ENCODE measurements around the gene CDH23.

The CDH23 gene

GRCh38 chr10:71492872-71493271 lies 96.2 kb downstream of the CDH23 start:
- TF ChIP-seq, protein P1, sequence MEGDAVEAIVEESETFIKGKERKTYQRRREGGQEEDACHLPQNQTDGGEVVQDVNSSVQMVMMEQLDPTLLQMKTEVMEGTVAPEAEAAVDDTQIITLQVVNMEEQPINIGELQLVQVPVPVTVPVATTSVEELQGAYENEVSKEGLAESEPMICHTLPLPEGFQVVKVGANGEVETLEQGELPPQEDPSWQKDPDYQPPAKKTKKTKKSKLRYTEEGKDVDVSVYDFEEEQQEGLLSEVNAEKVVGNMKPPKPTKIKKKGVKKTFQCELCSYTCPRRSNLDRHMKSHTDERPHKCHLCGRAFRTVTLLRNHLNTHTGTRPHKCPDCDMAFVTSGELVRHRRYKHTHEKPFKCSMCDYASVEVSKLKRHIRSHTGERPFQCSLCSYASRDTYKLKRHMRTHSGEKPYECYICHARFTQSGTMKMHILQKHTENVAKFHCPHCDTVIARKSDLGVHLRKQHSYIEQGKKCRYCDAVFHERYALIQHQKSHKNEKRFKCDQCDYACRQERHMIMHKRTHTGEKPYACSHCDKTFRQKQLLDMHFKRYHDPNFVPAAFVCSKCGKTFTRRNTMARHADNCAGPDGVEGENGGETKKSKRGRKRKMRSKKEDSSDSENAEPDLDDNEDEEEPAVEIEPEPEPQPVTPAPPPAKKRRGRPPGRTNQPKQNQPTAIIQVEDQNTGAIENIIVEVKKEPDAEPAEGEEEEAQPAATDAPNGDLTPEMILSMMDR (IDR thresholded peaks at IDR 0.05; ENCODE audit: insufficient read depth, low read length, poor library complexity, severe bottlenecking) = no peak
- H3K36me3 ChIP-seq (ENCODE audit: control insufficient read depth, insufficient read depth, low read length) = no peaks in the 10 kb centered on the region
- no peaks in the 10 kb centered on the region; the same call in 1 of the 2 replicates for H3K27me3 ChIP-seq (replicated peaks; ENCODE audit: control insufficient read depth, insufficient read depth, low read length)
- no peak for DNase-seq (ENCODE audit: extremely low read depth, insufficient read length)
- no peak overlapping the region for H3K4me3 ChIP-seq (replicated peaks; ENCODE audit: low read depth, low read length)

DNA sequence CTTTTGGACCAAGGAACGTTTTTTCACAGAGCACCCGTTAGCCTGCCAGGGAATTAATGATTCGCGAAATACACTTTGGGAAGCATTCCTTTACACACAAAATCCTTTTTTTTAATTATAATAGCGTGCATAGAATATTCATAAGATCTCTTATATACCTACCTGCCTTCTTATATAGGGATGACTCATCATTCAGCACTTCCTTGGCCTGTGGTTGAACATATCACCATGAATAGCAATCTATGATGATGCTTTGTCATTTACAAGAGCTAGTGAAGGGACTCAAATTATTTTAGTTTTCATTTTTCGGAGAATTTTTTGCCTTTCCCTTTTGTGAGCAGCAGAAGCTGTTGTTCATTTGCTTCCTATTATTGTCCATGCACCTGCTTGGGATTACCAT lies 97.0 kb downstream of the CDH23 start:
- TF ChIP-seq, protein P1 (IDR thresholded peaks at IDR 0.05; ENCODE audit: insufficient read depth, low read length, poor library complexity, severe bottlenecking) = no peak
- Histone ChIP-seq H3K4me3 (replicated peaks; ENCODE audit: low read depth, low read length) (no peak overlapping the region), H3K27me3 (replicated peaks; ENCODE audit: control insufficient read depth, insufficient read depth, low read length) (no peaks in the 10 kb centered on the region; the same call in 1 of the 2 replicates), H3K36me3 (ENCODE audit: control insufficient read depth, insufficient read depth, low read length) (no peaks in the 10 kb centered on the region)
- no peak for DNase-seq (ENCODE audit: extremely low read depth, insufficient read length)

GRCh38 chr10:71494476-71494875 lies 97.8 kb downstream of the CDH23 start:
- no peak overlapping the region for H3K4me3 ChIP-seq (replicated peaks; ENCODE audit: low read depth, low read length)
- TF ChIP-seq, protein P1 (IDR thresholded peaks at IDR 0.05; ENCODE audit: insufficient read depth, low read length, poor library complexity, severe bottlenecking) = no peak
- no peak for DNase-seq (ENCODE audit: extremely low read depth, insufficient read length)
- H3K36me3 ChIP-seq (ENCODE audit: control insufficient read depth, insufficient read depth, low read length) = no peaks in the 10 kb centered on the region
- H3K27me3 ChIP-seq (replicated peaks; ENCODE audit: control insufficient read depth, insufficient read depth, low read length) = no peaks in the 10 kb centered on the region; the same call in 1 of the 2 replicates

DNA sequence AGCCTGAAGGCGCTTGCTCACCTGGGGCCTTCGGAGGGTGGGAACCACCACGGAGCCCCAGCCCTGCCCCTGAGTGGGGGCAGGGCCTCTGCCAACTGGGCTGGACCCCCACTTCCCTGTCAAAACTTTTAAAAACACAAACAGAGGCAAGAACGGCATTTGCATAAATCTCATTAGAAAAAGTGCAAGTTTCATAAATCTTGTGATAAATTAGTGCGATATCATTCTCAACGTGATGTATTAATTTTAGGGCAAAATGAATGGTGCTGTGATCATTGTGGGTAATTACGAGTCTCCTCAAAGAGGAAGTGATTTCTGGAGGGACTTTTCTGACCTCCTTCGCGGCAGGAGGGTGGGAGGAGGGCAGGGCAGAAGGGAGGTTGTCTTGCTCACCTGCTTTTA lies 98.3 kb downstream of the CDH23 start:
- Histone ChIP-seq H3K4me3 (replicated peaks; ENCODE audit: low read depth, low read length) (no peak overlapping the region), H3K27me3 (replicated peaks; ENCODE audit: control insufficient read depth, insufficient read depth, low read length) (no peaks in the 10 kb centered on the region; the same call in 1 of the 2 replicates), H3K36me3 (ENCODE audit: control insufficient read depth, insufficient read depth, low read length) (no peaks in the 10 kb centered on the region)
- TF ChIP-seq, protein P1 (IDR thresholded peaks at IDR 0.05; ENCODE audit: insufficient read depth, low read length, poor library complexity, severe bottlenecking) = no peak
- peak; percentile 31 for DNase-seq (ENCODE audit: extremely low read depth, insufficient read length)

GRCh38 chr10:71496927-71497762 lies 100.4 kb downstream of the CDH23 start:
- H3K4me3 ChIP-seq (replicated peaks; ENCODE audit: low read depth, low read length) = no peak overlapping the region
- TF ChIP-seq, protein P1 (IDR thresholded peaks at IDR 0.05; ENCODE audit: insufficient read depth, low read length, poor library complexity, severe bottlenecking) = no peak
- H3K27me3 ChIP-seq (replicated peaks; ENCODE audit: control insufficient read depth, insufficient read depth, low read length) = peaks cover 1% of the 10 kb centered on the region
- no peak for DNase-seq (ENCODE audit: extremely low read depth, insufficient read length)
- no peaks in the 10 kb centered on the region for H3K36me3 ChIP-seq (ENCODE audit: control insufficient read depth, insufficient read depth, low read length)
